GM12878 (cell line): Measurements from ENCODE around the gene PRTN3. TPM values are rescaled to one million over a fixed set of nuclear protein-coding genes. Genes with fewer than 3 reads are reported as not detected.

Source experiments
- ATAC-seq: fragments of 200-7000 bp; cut with Tn5 transposase; 3 replicates; pipeline ENCODE4 v1.9.1; 2020; ENCODE audit warnings: mild to moderate bottlenecking, moderate library complexity
- BruUV-seq: library from RNA; stranded (reverse); fragments of 400-500 nt; replicated peaks from 2 replicates; lab custom pipeline; 2021; lab: Mats Ljungman, UMichigan
- CTCF ChIA-PET: fragments of 300-600 bp; sonication (Branson Sonifier 250); formaldehyde crosslinking; extraction: SDS; loops from one replicate; lab custom pipeline; 2021; ENCODE audit warnings: inconsistent platforms; lab: Yijun Ruan, JAX
- POLR2A ChIA-PET: fragments of 350-600 bp; formaldehyde crosslinking; extraction: SDS; loops from one replicate; lab custom pipeline; 2021; ENCODE audit warnings: inconsistent platforms; lab: Charles Lee
- RAD21 ChIA-PET: fragments of 300-600 bp; sonication (Branson Sonifier 250); formaldehyde crosslinking; loops from one replicate; lab custom pipeline; 2023; ENCODE audit warnings: antibody characterized with exemption; ENCODE audit not compliant: unreplicated experiment; lab: Charles Lee
- SMC1A ChIA-PET: fragments of 300-600 bp; sonication (Branson Sonifier 250); formaldehyde crosslinking; loops from one replicate; lab custom pipeline; 2023; ENCODE audit not compliant: unreplicated experiment, uncharacterized antibody; lab: Charles Lee
- DNase-seq: peaks from one replicate; pipeline ENCODE4 v3.0.0-alpha.2; 2011; ENCODE audit warnings: low read depth, low spot score
- FAIRE-seq: peaks from 3 replicates; lab custom pipeline; 2011; peaks lifted over from hg19 to GRCh38; lab: Jason Lieb, UNC
- H2AFZ ChIP-seq: 2 replicates; pipeline ENCODE4 v1.6.0; 2011; ENCODE audit warnings: low read depth, low read length, control low read depth; ENCODE audit not compliant: control insufficient read depth
- H3K27ac ChIP-seq: 2 replicates; pipeline ENCODE4 v1.5.1; 2011; ENCODE audit warnings: control low read depth; ENCODE audit not compliant: control insufficient read depth, insufficient read depth
- H3K27me3 ChIP-seq, 2 experiments: replicated peaks in 1 of 2; 2 replicates each; pipeline versions ENCODE4 v1.6.0 to v1.6.1; 2011; ENCODE audit warnings: low read length in 1 of 2; ENCODE audit not compliant: control insufficient read depth in 2 of 2, insufficient read depth in 2 of 2
- H3K36me3 ChIP-seq, 2 experiments: 2 replicates each; pipeline ENCODE4 v1.5.1; 2011; ENCODE audit warnings: low read length in 1 of 2; ENCODE audit not compliant: control insufficient read depth in 2 of 2, insufficient read depth in 2 of 2
- H3K4me1 ChIP-seq: 2 replicates; pipeline ENCODE4 v1.6.1; 2011; ENCODE audit warnings: mild to moderate bottlenecking, low read length, moderate library complexity, mixed read lengths; ENCODE audit not compliant: control insufficient read depth, insufficient read depth
- H3K4me2 ChIP-seq: 2 replicates; pipeline ENCODE4 v1.6.0; 2011; ENCODE audit warnings: control low read depth; ENCODE audit not compliant: control insufficient read depth, insufficient read depth
- H3K4me3 ChIP-seq: fragments of 200-600 bp; sonication (generic); 2 replicates; pipeline ENCODE4 v1.5.1; 2016
- H3K79me2 ChIP-seq: 2 replicates; pipeline ENCODE4 v1.6.0; 2011; ENCODE audit warnings: low read length; ENCODE audit not compliant: control insufficient read depth, insufficient read depth
- H3K9ac ChIP-seq: 2 replicates; pipeline ENCODE4 v1.8.0; 2011; ENCODE audit warnings: low read length, control low read depth, mixed read lengths; ENCODE audit not compliant: control insufficient read depth, insufficient read depth
- H3K9me3 ChIP-seq: replicated peaks from 3 replicates; pipeline ENCODE4 v1.5.1; 2011; ENCODE audit warnings: mild to moderate bottlenecking, low read length; ENCODE audit not compliant: control insufficient read depth, insufficient read depth
- H4K20me1 ChIP-seq: 2 replicates; pipeline ENCODE4 v1.6.0; 2011; ENCODE audit not compliant: control insufficient read depth, insufficient read depth
- EP300 ChIP-seq, 2 experiments: fragments of 150-350 bp in 1 of 2; IDR thresholded peaks; 2 replicates each; pipeline ENCODE4 v1.6.1; 2011 to 2012; ENCODE audit warnings: low read depth in 2 of 2, low read length in 2 of 2, borderline replicate concordance in 1 of 2, improper control_type of control experiment in 1 of 2, inconsistent platforms in 1 of 2; ENCODE audit not compliant: control insufficient read depth in 1 of 2
- IRF4 ChIP-seq: IDR thresholded peaks from 2 replicates; pipeline ENCODE4 v1.6.1; 2011; ENCODE audit warnings: low read depth, low read length
- NFYB ChIP-seq: IDR thresholded peaks from 2 replicates; pipeline ENCODE4 v1.6.1; 2011; ENCODE audit warnings: low read depth, mild to moderate bottlenecking, low read length, improper control_type of control experiment, moderate library complexity; ENCODE audit not compliant: insufficient read depth
- RFX5 ChIP-seq: IDR thresholded peaks from 2 replicates; pipeline ENCODE4 v1.6.1; 2011; ENCODE audit warnings: low read depth, low read length, improper control_type of control experiment
- SMAD5 ChIP-seq: IDR thresholded peaks from 2 replicates; pipeline ENCODE4 v1.6.1; 2016; ENCODE audit warnings: antibody characterized with exemption, low read depth
- TBL1XR1 ChIP-seq: IDR thresholded peaks from 2 replicates; pipeline ENCODE4 v1.6.1; 2012; ENCODE audit warnings: low read depth, low read length, improper control_type of control experiment
- YBX1 ChIP-seq: fragments of 450-650 bp; IDR thresholded peaks from 2 replicates; pipeline ENCODE4 v1.6.1; 2016; ENCODE audit warnings: antibody characterized with exemption
- WGBS: methylation state at CpG from one replicate; pipeline ENCODE4 v1.1.6; 2016; ENCODE audit warnings: low lambda C conversion rate; ENCODE audit not compliant: insufficient replicate concordance, insufficient coverage; ENCODE audit errors: missing lambda C conversion rate; 5-methylcytosine and 5-hydroxymethylcytosine counted together
- in situ Hi-C: fragments of 300-500 bp; cut with MboI; formaldehyde crosslinking; loops from 9 replicates; pipeline ENCODE4 v1.14.3; 2018; ENCODE audit warnings: mixed read lengths
- intact Hi-C: fragments of 100-400 bp; cut with micrococcal nuclease; formaldehyde crosslinking; loops from one replicate; pipeline ENCODE4 v1.14.2; 2022; ENCODE audit not compliant: unreplicated experiment
- polyA plus RNA-seq, 11 experiments: library from polyadenylated mRNA; depleted of rRNA in 4 of 11; unstranded in 6 of 11; stranded (reverse) in 5 of 11; fragments of >200 nt; fragmentation: Nextera tagmentation in 4 of 11; fragmentation: Illumina TruSeq in 1 of 11; extraction: Ambion mirVana in 4 of 11; extraction: Trizol in 1 of 11; gene quantifications; 1 replicate in 1 of 11; 2 replicates in 10 of 11; pipeline versions ENCODE4 v1.2.1 to v1.2.3, GENCODE V29; 2011 to 2016; ENCODE audit warnings: inconsistent platforms in 2 of 11, missing spikeins in 2 of 11, low read depth in 1 of 11
- total RNA-seq, 4 experiments: library from RNA; depleted of rRNA in 3 of 4; stranded (reverse); fragments of >200 nt in 3 of 4; fragmentation: Illumina TruSeq in 1 of 4; extraction: Trizol in 1 of 4; gene quantifications; 2 replicates each; pipeline versions ENCODE4 v1.2.1 to v1.2.3, GENCODE V29; 2013 to 2021
- TF ChIP-seq, protein P1 (sequence below): fragments of 450-650 bp; formaldehyde crosslinking; IDR thresholded peaks from 2 replicates; pipeline ENCODE4 v1.4.0; 2020; ENCODE audit warnings: mild to moderate bottlenecking, moderate library complexity

PRTN3 gene
- total and polyA plus RNA-seq, 10 of the 15 experiments (the other 5 are each of a cell fraction or from before 2014, with no cell fraction given) = 0.08 TPM; not detected in 9

DNA sequence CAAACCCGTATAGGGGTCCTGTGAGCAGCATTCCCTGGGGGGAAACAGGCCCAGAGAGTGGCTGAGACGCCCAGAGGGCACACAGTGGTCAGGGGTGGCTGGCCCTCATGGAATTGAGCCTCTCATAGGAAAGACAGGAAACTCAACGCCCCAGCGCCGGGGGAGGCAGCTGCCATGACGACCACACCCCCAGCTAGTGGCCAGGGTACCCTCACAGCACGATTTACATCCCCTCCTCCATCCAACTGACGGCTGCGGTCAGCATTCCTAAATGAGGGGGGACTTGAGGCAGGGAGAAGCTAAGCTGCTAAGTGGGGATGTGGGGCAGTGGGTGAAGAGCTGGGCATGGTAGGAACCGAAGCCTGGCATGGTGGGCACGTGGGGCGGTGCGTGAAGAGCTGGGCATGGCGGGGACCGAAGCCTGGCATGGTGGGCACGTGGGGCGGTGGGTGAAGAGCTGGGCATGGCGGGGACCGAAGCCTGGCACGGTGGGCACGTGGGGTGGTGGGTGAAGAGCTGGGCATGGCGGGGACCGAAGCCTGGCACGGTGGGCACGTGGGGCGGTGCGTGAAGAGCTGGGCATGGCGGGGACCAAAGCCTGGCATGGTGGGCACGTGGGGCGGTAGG lies 42.2 kb downstream of the PRTN3 start (continued):
- TF ChIP-seq, protein P1, sequence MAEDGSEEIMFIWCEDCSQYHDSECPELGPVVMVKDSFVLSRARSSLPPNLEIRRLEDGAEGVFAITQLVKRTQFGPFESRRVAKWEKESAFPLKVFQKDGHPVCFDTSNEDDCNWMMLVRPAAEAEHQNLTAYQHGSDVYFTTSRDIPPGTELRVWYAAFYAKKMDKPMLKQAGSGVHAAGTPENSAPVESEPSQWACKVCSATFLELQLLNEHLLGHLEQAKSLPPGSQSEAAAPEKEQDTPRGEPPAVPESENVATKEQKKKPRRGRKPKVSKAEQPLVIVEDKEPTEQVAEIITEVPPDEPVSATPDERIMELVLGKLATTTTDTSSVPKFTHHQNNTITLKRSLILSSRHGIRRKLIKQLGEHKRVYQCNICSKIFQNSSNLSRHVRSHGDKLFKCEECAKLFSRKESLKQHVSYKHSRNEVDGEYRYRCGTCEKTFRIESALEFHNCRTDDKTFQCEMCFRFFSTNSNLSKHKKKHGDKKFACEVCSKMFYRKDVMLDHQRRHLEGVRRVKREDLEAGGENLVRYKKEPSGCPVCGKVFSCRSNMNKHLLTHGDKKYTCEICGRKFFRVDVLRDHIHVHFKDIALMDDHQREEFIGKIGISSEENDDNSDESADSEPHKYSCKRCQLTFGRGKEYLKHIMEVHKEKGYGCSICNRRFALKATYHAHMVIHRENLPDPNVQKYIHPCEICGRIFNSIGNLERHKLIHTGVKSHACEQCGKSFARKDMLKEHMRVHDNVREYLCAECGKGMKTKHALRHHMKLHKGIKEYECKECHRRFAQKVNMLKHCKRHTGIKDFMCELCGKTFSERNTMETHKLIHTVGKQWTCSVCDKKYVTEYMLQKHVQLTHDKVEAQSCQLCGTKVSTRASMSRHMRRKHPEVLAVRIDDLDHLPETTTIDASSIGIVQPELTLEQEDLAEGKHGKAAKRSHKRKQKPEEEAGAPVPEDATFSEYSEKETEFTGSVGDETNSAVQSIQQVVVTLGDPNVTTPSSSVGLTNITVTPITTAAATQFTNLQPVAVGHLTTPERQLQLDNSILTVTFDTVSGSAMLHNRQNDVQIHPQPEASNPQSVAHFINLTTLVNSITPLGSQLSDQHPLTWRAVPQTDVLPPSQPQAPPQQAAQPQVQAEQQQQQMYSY (CRISPR knock-in tag) = no peak
- TF ChIP-seq, all 136 proteins: peak for 0

DNA sequence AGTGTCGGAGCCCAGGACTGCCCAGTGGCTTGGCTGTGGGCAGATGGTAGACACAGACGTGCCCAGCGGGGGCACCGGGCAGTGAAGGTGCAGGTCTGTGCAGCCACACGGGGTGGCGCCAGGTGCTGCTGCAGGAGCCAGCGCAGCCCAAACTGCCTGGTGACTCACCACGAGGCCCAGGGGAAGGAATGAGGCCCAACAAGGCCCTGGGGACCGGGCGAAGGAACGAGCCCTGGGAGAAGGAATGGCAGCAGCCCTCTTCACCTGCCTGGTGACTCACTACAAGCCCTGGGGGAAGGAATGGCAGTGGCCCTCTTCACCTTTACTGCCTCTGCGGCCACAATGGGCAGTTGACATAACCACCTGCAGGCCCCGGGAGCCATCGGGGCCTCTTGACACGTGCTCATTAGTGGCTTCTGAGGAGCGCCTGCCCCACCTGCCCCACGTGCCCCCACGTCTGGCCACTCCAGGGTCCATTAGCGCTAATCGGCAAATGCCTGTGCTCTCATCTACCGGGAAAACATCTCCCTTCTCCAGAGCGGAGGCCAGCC lies 42.9 kb downstream of the PRTN3 start:
- Histone ChIP-seq H4K20me1 (no peaks in the 10 kb centered on the region), H3K36me3 (peaks cover 0 to 3% of the 10 kb centered on the region in 2 experiments; a peak in 3 of 4 replicates), H3K27ac (no peak overlapping the region), H3K27me3 (no peaks in the 10 kb centered on the region), H3K4me3 (no peak overlapping the region), H3K9ac (no peak overlapping the region), H3K9me3 (no peaks in the 10 kb centered on the region; the same call in 2 of the 3 replicates), H3K79me2 (no peaks in the 10 kb centered on the region), H3K4me1 (no peaks in the 10 kb centered on the region), H2AFZ (no peak overlapping the region), H3K4me2 (no peak overlapping the region)
- ATAC-seq (no peak), DNase-seq (no peak), FAIRE-seq (no peak)
- TF ChIP-seq SMAD5 = no peak
- no peak for TF ChIP-seq YBX1
- TF ChIP-seq IRF4 = no peak
- no peak for TF ChIP-seq NFYB
- TF ChIP-seq TBL1XR1 = no peak
- no peak for TF ChIP-seq RFX5
- TF ChIP-seq EP300 (IDR thresholded peaks at IDR 0.05; ENCODE audit: borderline replicate concordance in 1 of 2, control insufficient read depth in 1 of 2, low read depth in 2 of 2, low read length in 2 of 2) = no peak
- ChIA-PET SMC1A (no interaction called here), POLR2A (interaction anchor here (0.7 kb wide), 1 partner anchor 209 kb away, joined by 3 read pairs; no protein-coding TSS in a partner anchor), CTCF (no interaction called here), RAD21 (no interaction called here)
- in situ Hi-C loops = no loop called here
- WGBS = 90% methylated on average over 22 of the region's 22 CpGs
- BruUV-seq = no TSS peak
- intact Hi-C loops = no loop called here
